GM06990 (cell line): ENCODE measurements around the gene KLHL30.

Experiments
- DNase-seq: peaks from one replicate; pipeline ENCODE4 v3.0.0-alpha.2; 2011; ENCODE audit not compliant: insufficient read length; ENCODE audit errors: extremely low read depth
- H3K27me3 ChIP-seq: replicated peaks from 2 replicates; pipeline ENCODE4 v1.6.0; 2011; ENCODE audit warnings: low read length; ENCODE audit not compliant: control insufficient read depth, insufficient read depth
- H3K36me3 ChIP-seq: 2 replicates; pipeline ENCODE4 v1.5.1; 2011; ENCODE audit warnings: low read length; ENCODE audit not compliant: control insufficient read depth, insufficient read depth
- H3K4me3 ChIP-seq: replicated peaks from 2 replicates; pipeline ENCODE4 v1.5.1; 2011; ENCODE audit warnings: low read depth, mild to moderate bottlenecking, control low read depth, low read length
- CTCF ChIP-seq: IDR thresholded peaks from 2 replicates; pipeline ENCODE4 v1.5.1; 2011; ENCODE audit warnings: low read length, control low read depth, mild to moderate bottlenecking, inconsistent platforms; ENCODE audit not compliant: insufficient read depth, poor library complexity, severe bottlenecking

KLHL30 gene

GRCh38 chr2:238180554-238180953, 42.1 kb downstream of the KLHL30 start:
- no peaks in the 10 kb centered on the region for H3K27me3 ChIP-seq
- no peak overlapping the region for H3K4me3 ChIP-seq
- no peak for TF ChIP-seq CTCF
- DNase-seq: no peak
- H3K36me3 ChIP-seq: peaks cover 20% of the 10 kb centered on the region

DNA sequence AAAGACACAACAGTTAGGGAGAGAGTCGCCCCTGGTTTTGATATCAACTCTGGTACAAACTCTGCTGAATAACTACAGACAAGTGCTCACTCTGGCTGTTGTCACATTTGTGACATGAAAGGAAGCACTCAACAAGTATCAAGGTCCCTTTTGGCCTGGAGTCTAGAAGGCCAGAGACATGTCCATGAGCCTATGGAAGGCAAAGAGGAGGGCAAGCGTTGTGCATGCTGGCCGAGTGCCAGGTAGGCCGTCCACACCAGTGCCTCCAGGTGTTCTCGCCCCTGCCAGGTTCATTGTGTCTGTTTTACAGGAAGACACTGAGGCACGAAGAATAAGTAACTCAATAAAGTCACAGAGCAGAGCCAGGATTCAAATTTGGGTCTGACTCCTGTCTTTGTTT, 43.9 kb downstream of the KLHL30 start:
- Histone ChIP-seq H3K4me3 (no peak overlapping the region), H3K36me3 (peaks cover 23% of the 10 kb centered on the region), H3K27me3 (no peaks in the 10 kb centered on the region)
- no peak for DNase-seq
- TF ChIP-seq CTCF: no peak

- no peaks in the 10 kb centered on the region for H3K27me3 ChIP-seq
Observed at GRCh38 chr2:238183821-238184220, 45.4 kb downstream of the KLHL30 start.

GRCh38 chr2:238187618-238188548, 49.4 kb downstream of the KLHL30 start:
- no peak for DNase-seq
- no peak for TF ChIP-seq CTCF
- H3K36me3 ChIP-seq: peaks cover 20% of the 10 kb centered on the region
- no peak overlapping the region for H3K4me3 ChIP-seq
- no peaks in the 10 kb centered on the region for H3K27me3 ChIP-seq

More at GRCh38 chr2:238183821-238184220, 45.4 kb downstream of the KLHL30 start:
- no peak for TF ChIP-seq CTCF
- no peak for DNase-seq
- peaks cover 32% of the 10 kb centered on the region for H3K36me3 ChIP-seq
- no peak overlapping the region for H3K4me3 ChIP-seq

DNA sequence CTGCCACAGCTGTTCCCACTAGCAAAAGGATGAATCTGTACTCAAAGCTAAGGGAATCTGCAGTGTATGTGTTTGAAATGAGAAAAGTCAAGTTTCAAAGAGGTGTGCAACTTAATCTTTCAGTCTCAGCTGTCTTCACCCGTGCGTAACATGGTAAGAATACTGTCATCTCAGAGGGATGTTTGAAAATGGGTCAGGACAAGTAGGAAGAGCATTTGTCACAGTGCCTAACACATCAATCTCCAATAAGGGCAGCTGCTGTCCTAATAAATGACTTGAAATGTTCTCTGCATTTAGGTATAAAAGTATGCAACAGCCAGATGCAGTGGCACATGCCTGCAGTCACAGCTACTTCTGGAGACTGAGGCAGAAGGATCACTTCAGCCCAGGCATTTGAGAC, 52.0 kb downstream of the KLHL30 start:
- H3K27me3 ChIP-seq: no peaks in the 10 kb centered on the region
- no peak overlapping the region for H3K4me3 ChIP-seq
- DNase-seq: no peak
- H3K36me3 ChIP-seq: peaks cover 19% of the 10 kb centered on the region
- TF ChIP-seq CTCF: no peak
